IMR-90 (cell line): ENCODE measurements around the gene HOXC6. TPM values are rescaled to one million over a fixed set of nuclear protein-coding genes. Genes with fewer than 3 reads are reported as not detected.

Experiments used
- ATAC-seq: fragments of 200-7000 bp; cut with Tn5 transposase; 2 replicates; pipeline ENCODE4 v1.9.1; 2020; ENCODE audit warnings: low read depth, mild to moderate bottlenecking, moderate library complexity
- BruUV-seq: library from RNA; stranded (reverse); fragments of 400-500 nt; replicated peaks from 2 replicates; lab custom pipeline; 2021; lab: Mats Ljungman, UMichigan
- CTCF ChIA-PET: fragments of 300-600 bp; formaldehyde crosslinking; extraction: SDS; loops from one replicate; lab custom pipeline; 2021; ENCODE audit warnings: antibody characterized with exemption; lab: Yijun Ruan, JAX
- POLR2A ChIA-PET: fragments of 300-600 bp; sonication (Branson Sonifier 250); formaldehyde crosslinking; loops from one replicate; lab custom pipeline; 2022; ENCODE audit warnings: antibody characterized with exemption; ENCODE audit not compliant: unreplicated experiment; lab: Charles Lee
- DNase-seq: peaks from one replicate; pipeline ENCODE4 v3.0.0; 2013
- H2AFZ ChIP-seq: replicated peaks from 2 replicates; pipeline ENCODE3; 2013; ENCODE audit warnings: low read length, mild to moderate bottlenecking; ENCODE audit not compliant: poor library complexity
- H2AK5ac ChIP-seq: 2 replicates; pipeline ENCODE4 v1.6.1; 2013; ENCODE audit warnings: low read depth, low read length, inconsistent platforms
- H2AK9ac ChIP-seq: replicated peaks from 2 replicates; pipeline ENCODE3; 2013; ENCODE audit warnings: mild to moderate bottlenecking, low read depth, low read length, moderate library complexity; ENCODE audit not compliant: poor library complexity
- H2BK120ac ChIP-seq: 2 replicates; pipeline ENCODE4 v1.6.1; 2013; ENCODE audit warnings: low read depth, low read length, inconsistent platforms
- H2BK15ac ChIP-seq: 3 replicates; pipeline ENCODE4 v1.6.1; 2013; ENCODE audit warnings: low read depth, low read length, inconsistent platforms
- H2BK20ac ChIP-seq: 2 replicates; pipeline ENCODE4 v1.6.1; 2013; ENCODE audit warnings: low read depth, mild to moderate bottlenecking, inconsistent platforms, low read length, moderate library complexity
- H2BK5ac ChIP-seq: 2 replicates; pipeline ENCODE4 v1.6.1; 2013; ENCODE audit warnings: mild to moderate bottlenecking, low read depth, low read length, inconsistent platforms; ENCODE audit not compliant: poor library complexity, severe bottlenecking
- H3K14ac ChIP-seq: replicated peaks from 2 replicates; pipeline ENCODE4 v1.6.1; 2013; ENCODE audit warnings: low read depth, low read length, inconsistent platforms
- H3K18ac ChIP-seq: 2 replicates; pipeline ENCODE4 v1.6.1; 2013; ENCODE audit warnings: low read depth, low read length, control low read depth
- H3K23ac ChIP-seq: 2 replicates; pipeline ENCODE4 v1.6.1; 2013; ENCODE audit warnings: low read depth, low read length, inconsistent platforms
- H3K27ac ChIP-seq: 2 replicates; pipeline ENCODE4 v1.5.1; 2013; ENCODE audit warnings: mild to moderate bottlenecking, control low read depth, low read length; ENCODE audit not compliant: insufficient read depth
- H3K27me3 ChIP-seq: 2 replicates; pipeline ENCODE4 v1.6.1; 2013; ENCODE audit warnings: low read length; ENCODE audit not compliant: control insufficient read depth, insufficient read depth
- H3K36me3 ChIP-seq: 2 replicates; pipeline ENCODE4 v1.6.1; 2013; ENCODE audit warnings: low read length, mixed read lengths; ENCODE audit not compliant: control insufficient read depth, insufficient read depth
- H3K4ac ChIP-seq: 2 replicates; pipeline ENCODE4 v1.6.1; 2013; ENCODE audit warnings: low read depth, low read length, inconsistent platforms
- H3K4me1 ChIP-seq: 2 replicates; pipeline ENCODE4 v1.6.1; 2013; ENCODE audit warnings: low read length, mixed read lengths; ENCODE audit not compliant: control insufficient read depth, insufficient read depth
- H3K4me2 ChIP-seq: 2 replicates; pipeline ENCODE4 v1.6.1; 2013; ENCODE audit warnings: low read depth, mild to moderate bottlenecking, control low read depth, low read length, moderate library complexity
- H3K4me3 ChIP-seq: 2 replicates; pipeline ENCODE4 v1.5.1; 2013; ENCODE audit warnings: low read depth, mild to moderate bottlenecking, control low read depth, low read length, moderate library complexity; ENCODE audit not compliant: insufficient read depth
- H3K56ac ChIP-seq: 2 replicates; pipeline ENCODE4 v1.6.1; 2013; ENCODE audit warnings: low read length, inconsistent platforms; ENCODE audit not compliant: insufficient read depth; ENCODE audit errors: extremely low read depth
- H3K79me1 ChIP-seq, 2 experiments: 2 replicates each; pipeline ENCODE4 v1.6.1; 2013; ENCODE audit warnings: low read length in 2 of 2, inconsistent platforms in 1 of 2, low read depth in 1 of 2
- H3K9ac ChIP-seq: 2 replicates; pipeline ENCODE4 v1.6.1; 2013; ENCODE audit warnings: low read depth, low read length, control low read depth
- H3K9me1 ChIP-seq: 2 replicates; pipeline ENCODE4 v1.6.1; 2013; ENCODE audit warnings: low read length, inconsistent platforms; ENCODE audit not compliant: insufficient read depth
- H3K9me3 ChIP-seq: 2 replicates; pipeline ENCODE4 v1.6.1; 2013; ENCODE audit warnings: low read length; ENCODE audit not compliant: control insufficient read depth, insufficient read depth
- H4K20me1 ChIP-seq: 2 replicates; pipeline ENCODE4 v1.6.1; 2013; ENCODE audit warnings: low read length, inconsistent platforms; ENCODE audit not compliant: insufficient read depth
- H4K5ac ChIP-seq: 2 replicates; pipeline ENCODE4 v1.6.1; 2013; ENCODE audit warnings: mild to moderate bottlenecking, low read depth, low read length, control low read depth
- H4K8ac ChIP-seq, 2 experiments: 2 replicates each; pipeline ENCODE4 v1.6.1; 2013; ENCODE audit warnings: low read depth in 2 of 2, low read length in 2 of 2, control low read depth in 1 of 2, inconsistent platforms in 1 of 2
- H4K91ac ChIP-seq: 2 replicates; pipeline ENCODE4 v1.6.1; 2013; ENCODE audit warnings: low read depth, low read length, inconsistent platforms; ENCODE audit not compliant: insufficient read depth
- CHD1 ChIP-seq: IDR thresholded peaks from 2 replicates; pipeline ENCODE4 v1.6.1; 2012; ENCODE audit warnings: low read depth, low read length, improper control_type of control experiment
- ELK1 ChIP-seq: fragments of 150-350 bp; IDR thresholded peaks from 2 replicates; pipeline ENCODE4 v1.6.1; 2016; ENCODE audit warnings: low read depth, mild to moderate bottlenecking, low read length, moderate library complexity, borderline replicate concordance
- MAFK ChIP-seq: IDR thresholded peaks from 2 replicates; pipeline ENCODE4 v1.6.1; 2012; ENCODE audit warnings: low read depth, low read length, improper control_type of control experiment
- MAZ ChIP-seq: IDR thresholded peaks from 2 replicates; pipeline ENCODE4 v1.6.1; 2012; ENCODE audit warnings: low read depth, mild to moderate bottlenecking, low read length, improper control_type of control experiment, moderate library complexity, borderline replicate concordance
- MXI1 ChIP-seq: IDR thresholded peaks from 2 replicates; pipeline ENCODE4 v1.6.1; 2012; ENCODE audit warnings: low read depth, mild to moderate bottlenecking, low read length, moderate library complexity, borderline replicate concordance
- NFE2L2 ChIP-seq: fragments of 150-350 bp; IDR thresholded peaks from 2 replicates; pipeline ENCODE4 v1.6.1; 2016; ENCODE audit warnings: low read depth, mild to moderate bottlenecking, low read length
- RAD21 ChIP-seq: IDR thresholded peaks from 2 replicates; pipeline ENCODE4 v1.6.1; 2012; ENCODE audit warnings: low read length, improper control_type of control experiment
- RCOR1 ChIP-seq: IDR thresholded peaks from 2 replicates; pipeline ENCODE4 v1.6.1; 2012; ENCODE audit warnings: mild to moderate bottlenecking, low read length, improper control_type of control experiment; ENCODE audit not compliant: insufficient replicate concordance
- RFX5 ChIP-seq: IDR thresholded peaks from 2 replicates; pipeline ENCODE4 v1.8.0; 2012; ENCODE audit warnings: low read depth, mild to moderate bottlenecking, low read length, moderate library complexity
- SMC3 ChIP-seq: fragments of 150-350 bp; IDR thresholded peaks from 2 replicates; pipeline ENCODE4 v1.6.1; 2016; ENCODE audit warnings: low read depth, mild to moderate bottlenecking, antibody characterized with exemption, low read length, moderate library complexity
- USF2 ChIP-seq: fragments of 150-350 bp; IDR thresholded peaks from 2 replicates; pipeline ENCODE4 v1.6.1; 2017; ENCODE audit warnings: mild to moderate bottlenecking, antibody characterized with exemption, low read length, low read depth
- WGBS, 2 experiments: methylation state at CpG; one replicate each; pipeline versions ENCODE4 v1.1.5 to v1.1.7; 2013; ENCODE audit warnings: missing lambda C conversion rate in 2 of 2; ENCODE audit not compliant: insufficient read length in 1 of 2; ENCODE audit errors: extremely low coverage in 2 of 2; 5-methylcytosine and 5-hydroxymethylcytosine counted together
- dilution Hi-C: fragments of 300-500 bp; cut with HindIII; formaldehyde crosslinking; loops from one replicate; pipeline ENCODE4 v1.14.3; 2018; ENCODE audit warnings: low sequenced_read_pairs; ENCODE audit not compliant: unreplicated experiment
- in situ Hi-C: fragments of 300-500 bp; cut with MboI; formaldehyde crosslinking; loops from 3 replicates; pipeline ENCODE4 v1.14.3; 2019; ENCODE audit warnings: low sequenced_read_pairs, inconsistent platforms, mixed read lengths
- intact Hi-C: fragments of 100-400 bp; cut with micrococcal nuclease; formaldehyde crosslinking; loops from 2 replicates; pipeline ENCODE4 v1.10.0; 2022
- polyA plus RNA-seq, 3 experiments: library from polyadenylated mRNA; depleted of rRNA; stranded (reverse); fragments of >200 nt; gene quantifications; 2 replicates each; pipeline ENCODE4 v1.2.3, GENCODE V29; 2012; ENCODE audit warnings: low replicate concordance in 1 of 3
- total RNA-seq: library from RNA; depleted of rRNA; stranded (reverse); fragments of >200 nt; gene quantifications from 2 replicates; pipeline ENCODE4 v1.2.3, GENCODE V29; 2012
- TF ChIP-seq, protein P1 (sequence below): conservative IDR thresholded peaks from 2 replicates; pipeline ENCODE4 v1.5.1; 2012; ENCODE audit warnings: mild to moderate bottlenecking, low read depth, low read length, improper control_type of control experiment

Gene HOXC6
- total and polyA plus RNA-seq, 2 of the 4 experiments (the other 2 are of a cell fraction) = 1.1 TPM; not detected in 1

DNA sequence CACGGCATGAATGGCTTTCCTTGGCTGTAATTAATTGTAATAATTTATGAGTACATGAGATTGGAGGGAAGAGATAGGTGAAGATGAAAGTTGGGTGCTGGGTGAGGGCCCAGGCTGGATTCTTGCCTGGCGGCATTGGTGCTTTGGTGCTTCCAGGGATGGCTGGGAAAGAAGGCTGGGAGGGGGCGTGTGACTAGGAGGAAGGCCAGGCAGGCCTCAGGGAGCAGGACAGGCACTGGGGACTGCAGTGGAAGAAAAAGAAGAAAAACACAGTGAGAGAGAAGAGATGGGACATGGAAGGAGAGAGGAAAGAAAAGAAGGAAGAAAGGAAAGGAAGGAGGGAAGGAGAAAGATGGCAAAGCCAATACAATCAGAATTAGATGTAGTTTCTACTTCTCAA lies 24.6 kb upstream of the HOXC6 start:
- Histone ChIP-seq H3K27me3 (peaks cover 94% of the 10 kb centered on the region), H3K4ac (no peak overlapping the region), H3K9me1 (no peaks in the 10 kb centered on the region), H3K4me2 (no peak overlapping the region), H2BK20ac (no peak overlapping the region), H4K5ac (no peak overlapping the region), H2BK5ac (no peak overlapping the region), H3K4me1 (no peaks in the 10 kb centered on the region), H2AFZ (no peak overlapping the region), H2AK5ac (no peak overlapping the region), H3K27ac (no peak overlapping the region), H3K23ac (no peak overlapping the region), H3K56ac (no peak overlapping the region), H3K79me1 (no peaks in the 10 kb centered on the region), H2BK15ac (no peak overlapping the region), H3K4me3 (no peak overlapping the region), H3K14ac (no peak overlapping the region), H4K91ac (no peak overlapping the region), H3K36me3 (no peaks in the 10 kb centered on the region), H4K8ac (no peak overlapping the region), H2BK120ac (no peak overlapping the region), H3K9ac (no peak overlapping the region), H4K20me1 (no peaks in the 10 kb centered on the region), H3K9me3 (peaks cover 2% of the 10 kb centered on the region; the same call in 1 of the 2 replicates), H2AK9ac (no peak overlapping the region), H3K18ac (no peak overlapping the region)
- ChIA-PET POLR2A (no interaction called here), CTCF (interaction anchor here (0.9 kb wide), 1 partner anchor 14 kb away, joined by 3 read pairs; no protein-coding TSS in a partner anchor)
- dilution Hi-C loops (no loop called here), in situ Hi-C loops (no loop called here), intact Hi-C loops (loop anchor here (10.0 kb wide), 1 partner anchor 299 kb away; no protein-coding TSS in a partner anchor)
- TF ChIP-seq MXI1 (no peak), RFX5 (no peak), RAD21 (no peak), MAFK (no peak), USF2 (no peak), SMC3 (no peak), NFE2L2 (no peak), CHD1 (no peak), RCOR1 (no peak), ELK1 (no peak), MAZ (no peak)
- TF ChIP-seq, protein P1, sequence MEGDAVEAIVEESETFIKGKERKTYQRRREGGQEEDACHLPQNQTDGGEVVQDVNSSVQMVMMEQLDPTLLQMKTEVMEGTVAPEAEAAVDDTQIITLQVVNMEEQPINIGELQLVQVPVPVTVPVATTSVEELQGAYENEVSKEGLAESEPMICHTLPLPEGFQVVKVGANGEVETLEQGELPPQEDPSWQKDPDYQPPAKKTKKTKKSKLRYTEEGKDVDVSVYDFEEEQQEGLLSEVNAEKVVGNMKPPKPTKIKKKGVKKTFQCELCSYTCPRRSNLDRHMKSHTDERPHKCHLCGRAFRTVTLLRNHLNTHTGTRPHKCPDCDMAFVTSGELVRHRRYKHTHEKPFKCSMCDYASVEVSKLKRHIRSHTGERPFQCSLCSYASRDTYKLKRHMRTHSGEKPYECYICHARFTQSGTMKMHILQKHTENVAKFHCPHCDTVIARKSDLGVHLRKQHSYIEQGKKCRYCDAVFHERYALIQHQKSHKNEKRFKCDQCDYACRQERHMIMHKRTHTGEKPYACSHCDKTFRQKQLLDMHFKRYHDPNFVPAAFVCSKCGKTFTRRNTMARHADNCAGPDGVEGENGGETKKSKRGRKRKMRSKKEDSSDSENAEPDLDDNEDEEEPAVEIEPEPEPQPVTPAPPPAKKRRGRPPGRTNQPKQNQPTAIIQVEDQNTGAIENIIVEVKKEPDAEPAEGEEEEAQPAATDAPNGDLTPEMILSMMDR = no peak
- WGBS, 2 experiments = 50% methylated on average over 1 of the region's 3 CpGs; no CpG with 5 or more reads in 1 of the 2 experiments
- no peak for DNase-seq
- no peak for ATAC-seq
- BruUV-seq = no TSS peak
